Sigmoid colon (tissue), 4 donors: Measurements from ENCODE around the gene TSPAN14.

ENCODE experiments used
- EP300 ChIP-seq, 4 donors: sonication (generic); formaldehyde crosslinking; IDR thresholded peaks; one replicate each; pipeline ENCODE4 v1.6.1; 2017; ENCODE audit warnings: antibody characterized with exemption in 4 of 4
- POLR2A ChIP-seq, 2 donors: fragments of 450-650 bp; IDR thresholded peaks; one replicate each; pipeline ENCODE4 v1.6.1; 2016; ENCODE audit warnings: antibody characterized with exemption in 2 of 2, mild to moderate bottlenecking in 2 of 2, moderate library complexity in 2 of 2

GRCh38 chr10:80465839-80466590, 11.9 kb downstream of the TSPAN14 start:
- no peak for TF ChIP-seq POLR2A (IDR thresholded peaks at IDR 0.05)
- TF ChIP-seq EP300 (IDR thresholded peaks at IDR 0.05), result no peak
